B cell (primary cell): ENCODE results near the gene DNTTIP2. TPM values are rescaled to one million over a fixed set of nuclear protein-coding genes. Genes with fewer than 3 reads are reported as not detected.

Source experiments
- ATAC-seq: fragments of 200-7000 bp; cut with Tn5 transposase; one replicate; pipeline ENCODE4 v1.10.0; 2021; ENCODE audit warnings: low read depth, mild to moderate bottlenecking, moderate number of reproducible peaks, moderate library complexity
- CTCF ChIA-PET: fragments of 350-600 bp; sonication (Branson Sonifier 250); formaldehyde crosslinking; loops from one replicate; lab custom pipeline; 2021; ENCODE audit warnings: antibody characterized with exemption, inconsistent platforms; lab: Charles Lee
- POLR2A ChIA-PET: fragments of 350-600 bp; sonication (Branson Sonifier 250); formaldehyde crosslinking; loops from one replicate; lab custom pipeline; 2021; ENCODE audit warnings: antibody characterized with exemption; lab: Charles Lee
- DNase-seq: peaks from one replicate; pipeline ENCODE4 v3.0.0; 2013
- H2AFZ ChIP-seq: 2 replicates; pipeline ENCODE4 v1.6.1; 2012; ENCODE audit warnings: mild to moderate bottlenecking, low read depth, low read length; ENCODE audit not compliant: insufficient read depth, poor library complexity, severe bottlenecking
- H3K27ac ChIP-seq, 2 donors: 1 replicate in 1 of 2; 2 replicates in 1 of 2; pipeline ENCODE4 v1.5.1; 2012 to 2013; ENCODE audit warnings: low read length in 2 of 2, mild to moderate bottlenecking in 2 of 2, moderate library complexity in 1 of 2
- H3K27me3 ChIP-seq, 4 experiments: fragments of 200-600 bp in 1 of 4; sonication (generic) in 1 of 4; replicated peaks in 1 of 4; 1 replicate in 2 of 4; 2 replicates in 2 of 4; pipeline versions ENCODE4 v1.6.1 to v1.7.0; 2013 to 2016; ENCODE audit warnings: low read length in 3 of 4, mild to moderate bottlenecking in 2 of 4, mixed read lengths in 1 of 4, moderate library complexity in 1 of 4; ENCODE audit not compliant: insufficient read depth in 4 of 4, control insufficient read depth in 3 of 4; ENCODE audit errors: control extremely low read depth in 1 of 4
- H3K36me3 ChIP-seq, 2 experiments: replicated peaks in 1 of 2; 1 replicate in 1 of 2; 2 replicates in 1 of 2; pipeline versions ENCODE4 v1.6.1 to v1.7.1; 2013; ENCODE audit warnings: low read length in 1 of 2; ENCODE audit not compliant: insufficient read depth in 2 of 2, control insufficient read depth in 1 of 2; ENCODE audit errors: control extremely low read depth in 1 of 2, extremely low read depth in 1 of 2
- H3K4me1 ChIP-seq, 2 donors: fragments of 200-600 bp in 1 of 2; sonication (generic) in 1 of 2; 1 replicate in 1 of 2; 2 replicates in 1 of 2; pipeline versions ENCODE4 v1.5.1 to v1.6.1; 2013 to 2017; ENCODE audit warnings: low read length in 2 of 2; ENCODE audit not compliant: control insufficient read depth in 2 of 2, insufficient read depth in 2 of 2
- H3K4me2 ChIP-seq: replicated peaks from 2 replicates; pipeline ENCODE3; 2012; ENCODE audit warnings: mild to moderate bottlenecking, low read depth, low read length; ENCODE audit not compliant: poor library complexity, severe bottlenecking
- H3K4me3 ChIP-seq, 5 experiments: fragments of 200-600 bp in 1 of 5; sonication (generic) in 1 of 5; 1 replicate in 3 of 5; 2 replicates in 2 of 5; pipeline versions ENCODE4 v1.5.1 to v1.7.0; 2011 to 2016; ENCODE audit warnings: low read length in 4 of 5, mild to moderate bottlenecking in 4 of 5, low read depth in 2 of 5, control low read depth in 1 of 5, moderate library complexity in 1 of 5; ENCODE audit not compliant: insufficient read depth in 1 of 5; ENCODE audit errors: control extremely low read depth in 1 of 5, extremely low read depth in 1 of 5
- H3K79me2 ChIP-seq: fragments of 200-600 bp; sonication (generic); one replicate; pipeline ENCODE4 v1.6.0; 2016; ENCODE audit warnings: low read length; ENCODE audit not compliant: control insufficient read depth, insufficient read depth
- H3K9ac ChIP-seq: fragments of 200-600 bp; sonication (generic); 2 replicates; pipeline ENCODE4 v1.6.1; 2017; ENCODE audit warnings: mild to moderate bottlenecking, low read length, moderate library complexity
- H3K9me3 ChIP-seq, 3 donors: one replicate each; pipeline versions ENCODE4 v1.6.1 to v1.7.1; 2013; ENCODE audit warnings: low read length in 2 of 3; ENCODE audit not compliant: control insufficient read depth in 2 of 3, insufficient read depth in 1 of 3; ENCODE audit errors: control extremely low read depth in 1 of 3
- H4K20me1 ChIP-seq: 2 replicates; pipeline ENCODE4 v1.6.0; 2012; ENCODE audit warnings: mild to moderate bottlenecking, low read length; ENCODE audit not compliant: insufficient read depth, control insufficient read depth, poor library complexity, severe bottlenecking
- H3K27ac Mint-ChIP-seq: one replicate; pipeline ENCODE4 v1.8.0; 2021; ENCODE audit warnings: mixed read lengths
- H3K27me3 Mint-ChIP-seq: one replicate; pipeline ENCODE4 v1.8.0; 2021; ENCODE audit warnings: mixed read lengths
- H3K4me1 Mint-ChIP-seq: one replicate; pipeline ENCODE4 v1.8.0; 2021; ENCODE audit warnings: mixed read lengths
- H3K4me3 Mint-ChIP-seq: one replicate; pipeline ENCODE4 v1.8.0; 2021; ENCODE audit warnings: mixed read lengths
- H3K9me3 Mint-ChIP-seq: one replicate; pipeline ENCODE4 v1.8.0; 2022; ENCODE audit warnings: mixed read lengths; ENCODE audit not compliant: insufficient read depth
- EZH2 ChIP-seq: IDR thresholded peaks from 2 replicates; pipeline ENCODE4 v1.6.1; 2012; ENCODE audit warnings: borderline replicate concordance, low read depth, mild to moderate bottlenecking, moderate library complexity, low read length; ENCODE audit not compliant: insufficient read depth, poor library complexity, severe bottlenecking
- WGBS: methylation state at CpG from one replicate; pipeline ENCODE4 v1.1.5; 2013; ENCODE audit warnings: missing lambda C conversion rate; ENCODE audit not compliant: insufficient coverage; 5-methylcytosine and 5-hydroxymethylcytosine counted together
- intact Hi-C: fragments of 100-400 bp; cut with micrococcal nuclease; formaldehyde crosslinking; loops from one replicate; pipeline ENCODE4 v1.10.0; 2022
- polyA plus RNA-seq: library from polyadenylated mRNA; depleted of rRNA; stranded (reverse); fragments of >200 nt; gene quantifications from 2 replicates; pipeline ENCODE4 v1.2.3, GENCODE V29; 2012
- total RNA-seq, 2 donors: library from RNA; stranded (reverse); fragments of 120-200 nt in 1 of 2; gene quantifications; 1 replicate in 1 of 2; 2 replicates in 1 of 2; pipeline versions ENCODE4 v1.2.3 to v1.2.4, GENCODE V29; 2013 to 2022
- TF ChIP-seq, protein P1 (sequence below): fragments of 200-600 bp; IDR thresholded peaks from one replicate; pipeline ENCODE4 v1.8.0; 2022; ENCODE audit warnings: antibody characterized with exemption, mild to moderate bottlenecking

DNTTIP2 gene
- total and polyA plus RNA-seq, 2 donors (not counting 1 experiment from before 2014, with no cell fraction given) = 13.6 to 62.1 TPM

DNA sequence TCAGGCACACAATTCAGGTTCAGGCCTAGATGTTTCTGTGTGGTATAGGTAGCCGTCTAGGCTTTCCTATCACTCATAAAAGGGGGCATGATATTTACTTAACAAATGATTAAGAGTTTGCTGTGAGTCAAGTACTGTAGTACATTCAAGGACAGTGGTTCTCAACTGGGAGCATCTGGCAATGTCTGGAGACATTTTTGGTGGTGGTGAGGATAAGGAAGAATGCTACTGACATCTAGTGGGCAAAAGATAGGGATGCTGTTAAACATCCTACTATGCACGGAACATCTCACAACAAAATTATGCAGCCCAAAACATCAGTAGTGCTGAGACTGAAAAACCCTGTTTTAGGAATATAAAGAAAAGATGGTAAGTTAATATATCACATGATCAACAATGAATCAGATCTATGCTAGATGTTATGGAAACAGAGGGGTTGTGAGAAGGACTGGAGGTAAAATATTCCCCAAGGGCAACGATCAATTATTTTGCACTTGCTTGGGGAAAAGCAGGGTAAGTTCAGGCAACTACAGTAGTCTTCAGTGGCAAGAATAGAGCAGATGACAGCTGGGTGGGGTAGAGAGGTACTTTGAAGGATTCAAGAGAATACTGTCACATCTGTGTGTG lies 4.9 kb downstream of the DNTTIP2 start:
- Mint-ChIP-seq H3K4me3 (no peak overlapping the region), H3K27me3 (no peaks in the 10 kb centered on the region), H3K27ac (no peak overlapping the region), H3K9me3 (no peaks in the 10 kb centered on the region), H3K4me1 (peaks cover 35% of the 10 kb centered on the region)
- no peak overlapping the region for H2AFZ ChIP-seq
- ChIA-PET CTCF (interaction anchor here (0.6 to 1.9 kb wide), 4 partner anchors 28 to 244 kb away, joined by 4 to 15 read pairs (median 5); no protein-coding TSS in a partner anchor), POLR2A (no interaction called here)
- H3K4me2 ChIP-seq = no peak overlapping the region
- peaks cover 9% of the 10 kb centered on the region for H4K20me1 ChIP-seq
- H3K9me3 ChIP-seq = no peaks in the 10 kb centered on the region
- WGBS = 100% methylated on average over 1 of the region's 3 CpGs
- DNase-seq (peak; percentile 46), ATAC-seq (peak; percentile 32)
- no peak overlapping the region for H3K9ac ChIP-seq
- no peak overlapping the region for H3K27ac ChIP-seq
- peaks cover 21 to 24% of the 10 kb centered on the region in 2 donors for H3K4me1 ChIP-seq
- H3K36me3 ChIP-seq = peaks cover 17 to 78% of the 10 kb centered on the region in 2 experiments
- H3K79me2 ChIP-seq = peaks cover 47% of the 10 kb centered on the region
- intact Hi-C loops = loop anchor here (1.0 to 10.0 kb wide), 4 partner anchors 60 to 689 kb away; partner anchors contain the start of genes CCDC18 and TMED5
- no peaks in the 10 kb centered on the region for H3K27me3 ChIP-seq
- H3K4me3 ChIP-seq = no peak overlapping the region
- TF ChIP-seq, protein P1, sequence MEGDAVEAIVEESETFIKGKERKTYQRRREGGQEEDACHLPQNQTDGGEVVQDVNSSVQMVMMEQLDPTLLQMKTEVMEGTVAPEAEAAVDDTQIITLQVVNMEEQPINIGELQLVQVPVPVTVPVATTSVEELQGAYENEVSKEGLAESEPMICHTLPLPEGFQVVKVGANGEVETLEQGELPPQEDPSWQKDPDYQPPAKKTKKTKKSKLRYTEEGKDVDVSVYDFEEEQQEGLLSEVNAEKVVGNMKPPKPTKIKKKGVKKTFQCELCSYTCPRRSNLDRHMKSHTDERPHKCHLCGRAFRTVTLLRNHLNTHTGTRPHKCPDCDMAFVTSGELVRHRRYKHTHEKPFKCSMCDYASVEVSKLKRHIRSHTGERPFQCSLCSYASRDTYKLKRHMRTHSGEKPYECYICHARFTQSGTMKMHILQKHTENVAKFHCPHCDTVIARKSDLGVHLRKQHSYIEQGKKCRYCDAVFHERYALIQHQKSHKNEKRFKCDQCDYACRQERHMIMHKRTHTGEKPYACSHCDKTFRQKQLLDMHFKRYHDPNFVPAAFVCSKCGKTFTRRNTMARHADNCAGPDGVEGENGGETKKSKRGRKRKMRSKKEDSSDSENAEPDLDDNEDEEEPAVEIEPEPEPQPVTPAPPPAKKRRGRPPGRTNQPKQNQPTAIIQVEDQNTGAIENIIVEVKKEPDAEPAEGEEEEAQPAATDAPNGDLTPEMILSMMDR = peak; percentile 72
- TF ChIP-seq EZH2 = no peak

DNA sequence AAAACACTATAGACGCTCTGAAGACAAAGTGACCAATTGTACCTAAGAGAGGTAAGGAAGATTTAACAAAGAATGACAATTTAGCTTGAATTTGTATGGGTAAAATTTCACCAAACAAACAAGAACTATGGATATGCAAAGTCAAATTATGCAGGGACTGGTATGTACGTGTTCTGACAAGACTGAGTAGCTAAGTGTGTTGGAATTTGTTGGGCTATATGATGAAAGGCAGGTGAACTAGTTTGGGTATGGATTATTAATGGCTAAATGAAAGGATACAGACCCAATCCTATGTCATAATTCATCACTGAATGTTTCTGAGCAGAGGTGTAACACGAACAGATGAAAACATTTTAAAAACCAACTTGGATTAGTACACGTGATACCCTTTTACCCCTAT lies 7.6 kb downstream of the DNTTIP2 start:
- POLR2A ChIA-PET = no interaction called here
- Histone ChIP-seq H3K27me3 (no peaks in the 10 kb centered on the region), H3K27ac (no peak overlapping the region), H3K4me2 (no peak overlapping the region), H3K79me2 (peaks cover 19% of the 10 kb centered on the region), H3K36me3 (peaks cover 12 to 71% of the 10 kb centered on the region in 2 experiments), H3K4me1 (peaks cover 4 to 5% of the 10 kb centered on the region in 2 donors), H3K9ac (no peak overlapping the region), H4K20me1 (peaks cover 6% of the 10 kb centered on the region), H3K4me3 (no peak overlapping the region), H2AFZ (no peak overlapping the region), H3K9me3 (no peaks in the 10 kb centered on the region)
- CTCF ChIA-PET = no interaction called here
- ATAC-seq = no peak
- no peak for DNase-seq
- no peak for TF ChIP-seq EZH2
- TF ChIP-seq, protein P1 = no peak
- Mint-ChIP-seq H3K9me3 (no peaks in the 10 kb centered on the region), H3K4me1 (peaks cover 9% of the 10 kb centered on the region), H3K4me3 (no peak overlapping the region), H3K27me3 (no peaks in the 10 kb centered on the region), H3K27ac (no peak overlapping the region)
- intact Hi-C loops = loop anchor here (10.0 kb wide), 2 partner anchors 437 to 687 kb away; partner anchors contain the start of genes CCDC18 and TMED5
- 100% methylated on average over 1 of the region's 4 CpGs for WGBS
